ENCODE data around the gene TRUB2. TPM values are rescaled to one million over a fixed set of nuclear protein-coding genes. Genes with fewer than 3 reads are reported as not detected.

The TRUB2 gene
- total and polyA plus RNA-seq, 2 of the 8 experiments (the other 6 are each of a cell fraction or from before 2014, with no cell fraction given) = 20.7 to 37.8 TPM

- no peak for TF ChIP-seq CBX8 (IDR thresholded peaks at IDR 0.05; ENCODE audit: borderline replicate concordance, low read depth, low read length)
- no peak for TF ChIP-seq HDAC6 (IDR thresholded peaks at IDR 0.05; ENCODE audit: low read depth, low read length)
- no peak for TF ChIP-seq MAFK (IDR thresholded peaks at IDR 0.05; ENCODE audit: low read depth, low read length)
- no peak for TF ChIP-seq CHD7 (IDR thresholded peaks at IDR 0.05; ENCODE audit: insufficient replicate concordance, low read length)
Measured at GRCh38 chr9:128325629-128326028, 3.4 kb upstream of the TRUB2 start (continued).
